Hindlimb muscle (tissue), 1 donor: ENCODE measurements around the gene ANKDD1B. TPM values are rescaled to one million over a fixed set of nuclear protein-coding genes. Genes with fewer than 3 reads are reported as not detected.
A peak's percentile ranks its signal among the peaks of the same experiment; 100 is the strongest.
"Not testable (repeated sequence)": the region's sequence is repeated elsewhere in the genome, so short reads cannot be mapped to it uniquely, and the experiment has no call there.

ENCODE experiments used
- DNase-seq: peaks from one replicate; pipeline ENCODE4 v3.0.0-alpha.2; 2013
- polyA plus RNA-seq: library from polyadenylated mRNA; unstranded; fragments of 120-200 nt; gene quantifications from one replicate; pipeline ENCODE4 v1.2.1, GENCODE V29; 2013; ENCODE audit not compliant: insufficient read length

Gene ANKDD1B
- polyA plus RNA-seq, result 0.75 TPM

GRCh38 chr5:75611311-75612225 is at the start of gene ANKDD1B:
ANKDD1B (plus strand) TSS chr5:75611453; CDS start chr5:75611635, 182 bp downstream.
- DNase-seq, result no peak

- not testable (repeated sequence) for DNase-seq
Measured at GRCh38 chr5:75565991-75566709, 45.1 kb upstream of the ANKDD1B start.

GRCh38 chr5:75566710-75567309 is 44.4 kb upstream of the ANKDD1B start:
- peak; percentile 85 for DNase-seq

GRCh38 chr5:75567710-75568109 is 43.5 kb upstream of the ANKDD1B start:
- no peak for DNase-seq

- DNase-seq, result no peak
Measured at GRCh38 chr5:75568202-75568601, 43.1 kb upstream of the ANKDD1B start.

- no peak for DNase-seq
Measured at GRCh38 chr5:75571547-75571946, 39.7 kb upstream of the ANKDD1B start.

- no peak for DNase-seq
Measured at GRCh38 chr5:75574791-75575190, 36.5 kb upstream of the ANKDD1B start.

- not testable (repeated sequence) for DNase-seq
Measured at GRCh38 chr5:75578280-75578679, 33.0 kb upstream of the ANKDD1B start.

GRCh38 chr5:75584641-75585040 is 26.6 kb upstream of the ANKDD1B start:
- no peak for DNase-seq

- no peak for DNase-seq
Measured at GRCh38 chr5:75588666-75589065, 22.6 kb upstream of the ANKDD1B start.

GRCh38 chr5:75600535-75600934 is 10.7 kb upstream of the ANKDD1B start:
- DNase-seq, result no peak

GRCh38 chr5:75601567-75601966 is 9.7 kb upstream of the ANKDD1B start:
- DNase-seq, result no peak

GRCh38 chr5:75601996-75602395 is 9.3 kb upstream of the ANKDD1B start:
- no peak for DNase-seq

GRCh38 chr5:75603371-75603770 is 7.9 kb upstream of the ANKDD1B start:
- DNase-seq, result no peak

- no peak for DNase-seq
Measured at GRCh38 chr5:75603821-75604220, 7.4 kb upstream of the ANKDD1B start.

GRCh38 chr5:75607341-75607740 is 3.9 kb upstream of the ANKDD1B start:
- not testable (repeated sequence) for DNase-seq

GRCh38 chr5:75608870-75609269 is 2.4 kb upstream of the ANKDD1B start:
- DNase-seq, result no peak

- no peak for DNase-seq
Measured at GRCh38 chr5:75610201-75610600, 1.1 kb upstream of the ANKDD1B start.

- not testable (repeated sequence) for DNase-seq
Measured at GRCh38 chr5:75610859-75611310, 368 bp upstream of the ANKDD1B start.

GRCh38 chr5:75612226-75612569 is 945 bp downstream of the ANKDD1B start:
- no peak for DNase-seq

- DNase-seq, result no peak
Measured at GRCh38 chr5:75612901-75613300, 1.6 kb downstream of the ANKDD1B start.

- DNase-seq, result no peak
Measured at GRCh38 chr5:75614176-75614575, 2.9 kb downstream of the ANKDD1B start.

GRCh38 chr5:75616371-75616881 is 5.2 kb downstream of the ANKDD1B start:
- no peak for DNase-seq
